ENCODE results near the gene PPM1E.

- TF ChIP-seq POLR2A (IDR thresholded peaks at IDR 0.05), result no peak
- TF ChIP-seq CTCF (IDR thresholded peaks at IDR 0.05), result no peak
These were observed 63.0 kb downstream of the PPM1E start for GRCh38 chr17:58818654-58819053.

Data from prostate gland (tissue), 2 donors.